Breast epithelium (tissue), 4 donors: ENCODE data around the gene CHRNE. TPM values are rescaled to one million over a fixed set of nuclear protein-coding genes. Genes with fewer than 3 reads are reported as not detected.
"Not testable (repeated sequence)": the region's sequence is repeated elsewhere in the genome, so short reads cannot be mapped to it uniquely, and the experiment has no call there.

Experiments
- DNase-seq, 2 donors: peaks; one replicate each; pipeline ENCODE4 v3.0.0-alpha.2; 2019; ENCODE audit warnings: low spot score in 2 of 2
- H3K27ac ChIP-seq, 2 donors: fragments of 200-600 bp; sonication (generic) in 1 of 2; one replicate each; pipeline ENCODE4 v1.5.1; 2016 to 2019; ENCODE audit warnings: mild to moderate bottlenecking in 1 of 2
- H3K27me3 ChIP-seq, 2 donors: fragments of 200-600 bp; sonication (generic) in 1 of 2; one replicate each; pipeline versions ENCODE4 v1.5.1 to v1.6.0; 2017 to 2019; ENCODE audit warnings: control low read depth in 1 of 2, mild to moderate bottlenecking in 1 of 2
- H3K36me3 ChIP-seq: fragments of 200-600 bp; one replicate; pipeline ENCODE4 v1.5.1; 2019
- H3K4me1 ChIP-seq, 2 donors: fragments of 200-600 bp; sonication (generic); one replicate each; pipeline ENCODE4 v1.5.1; 2016 to 2019; ENCODE audit warnings: control low read depth in 1 of 2
- H3K4me3 ChIP-seq, 3 donors: fragments of 200-600 bp; sonication (generic); 1 replicate in 2 of 3; 2 replicates in 1 of 3; pipeline ENCODE4 v1.5.1; 2016 to 2019; ENCODE audit warnings: mild to moderate bottlenecking in 3 of 3, moderate library complexity in 2 of 3
- H3K9me3 ChIP-seq, 2 donors: fragments of 200-600 bp; sonication (generic) in 1 of 2; one replicate each; pipeline ENCODE4 v1.5.1; 2016 to 2019; ENCODE audit warnings: control low read depth in 1 of 2
- POLR2A ChIP-seq: fragments of 450-650 bp; IDR thresholded peaks from one replicate; pipeline ENCODE4 v1.6.1; 2016; ENCODE audit warnings: antibody characterized with exemption, mild to moderate bottlenecking, moderate library complexity
- POLR2AphosphoS5 ChIP-seq, 3 donors: sonication (generic); formaldehyde crosslinking; IDR thresholded peaks; one replicate each; pipeline ENCODE4 v1.6.1; 2017; ENCODE audit warnings: antibody characterized with exemption in 3 of 3
- intact Hi-C: fragments of 100-400 bp; cut with DNase I; formaldehyde crosslinking; loops from one replicate; pipeline ENCODE4 v1.15.1; 2023; ENCODE audit warnings: low total_unique reads
- total RNA-seq, 3 donors: library from RNA; depleted of rRNA; stranded (reverse); fragments of >200 nt; gene quantifications; one replicate each; pipeline ENCODE4 v1.1.0, GENCODE V29; 2016
- TF ChIP-seq, protein P1 (sequence below), 3 donors: fragments of 450-650 bp; IDR thresholded peaks; one replicate each; pipeline ENCODE4 v1.5.1; 2016 to 2017; ENCODE audit warnings: antibody characterized with exemption in 3 of 3, mild to moderate bottlenecking in 3 of 3, moderate library complexity in 3 of 3

The CHRNE gene
- total RNA-seq, 3 donors from 2014 or later, result 0.16 to 2.0 (median 0.73) TPM

DNA sequence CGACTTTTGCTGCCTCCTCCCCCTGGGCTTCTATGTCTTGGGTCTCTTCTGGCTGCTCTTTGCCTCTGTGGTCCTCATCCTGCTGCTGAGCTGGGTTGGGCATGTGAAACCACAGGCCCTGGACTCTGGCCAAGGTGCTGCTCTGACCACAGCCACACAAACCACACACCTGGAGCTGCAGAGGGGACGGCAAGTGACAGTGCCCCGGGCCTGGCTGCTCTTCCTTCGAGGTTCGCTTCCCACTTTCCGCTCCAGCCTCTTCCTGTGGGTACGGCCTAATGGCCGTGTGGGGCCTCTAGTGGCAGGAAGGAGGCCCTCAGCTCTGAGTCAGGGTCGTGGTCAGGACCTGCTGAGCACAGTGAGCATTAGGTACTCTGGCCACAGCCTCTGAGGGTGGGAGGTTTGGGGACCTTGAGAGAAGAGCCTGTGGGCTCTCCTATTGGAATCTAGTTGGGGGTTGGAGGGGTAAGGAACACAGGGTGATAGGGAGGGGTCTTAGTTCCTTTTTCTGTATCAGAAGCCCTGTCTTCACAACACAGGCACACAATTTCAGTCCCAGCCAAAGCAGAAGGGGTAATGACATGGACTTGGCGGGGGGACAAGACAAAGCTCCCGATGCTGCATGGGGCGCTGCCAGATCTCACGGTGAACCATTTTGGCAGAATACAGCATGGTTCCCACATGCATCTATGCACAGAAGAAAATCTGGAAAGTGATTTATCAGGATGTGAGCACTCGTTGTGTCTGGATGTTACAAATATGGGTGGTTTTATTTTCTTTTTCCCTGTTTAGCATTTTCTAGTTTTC is 31.5 kb upstream of the CHRNE start:
- H3K9me3 ChIP-seq, result no peaks in the 10 kb centered on the region
- H3K27ac ChIP-seq, result peak overlapping the region; percentile 16 to 45
- H3K36me3 ChIP-seq, result no peaks in the 10 kb centered on the region
- peak overlapping the region in 1 of 3 donors; percentile 43 for H3K4me3 ChIP-seq
- TF ChIP-seq, protein P1, sequence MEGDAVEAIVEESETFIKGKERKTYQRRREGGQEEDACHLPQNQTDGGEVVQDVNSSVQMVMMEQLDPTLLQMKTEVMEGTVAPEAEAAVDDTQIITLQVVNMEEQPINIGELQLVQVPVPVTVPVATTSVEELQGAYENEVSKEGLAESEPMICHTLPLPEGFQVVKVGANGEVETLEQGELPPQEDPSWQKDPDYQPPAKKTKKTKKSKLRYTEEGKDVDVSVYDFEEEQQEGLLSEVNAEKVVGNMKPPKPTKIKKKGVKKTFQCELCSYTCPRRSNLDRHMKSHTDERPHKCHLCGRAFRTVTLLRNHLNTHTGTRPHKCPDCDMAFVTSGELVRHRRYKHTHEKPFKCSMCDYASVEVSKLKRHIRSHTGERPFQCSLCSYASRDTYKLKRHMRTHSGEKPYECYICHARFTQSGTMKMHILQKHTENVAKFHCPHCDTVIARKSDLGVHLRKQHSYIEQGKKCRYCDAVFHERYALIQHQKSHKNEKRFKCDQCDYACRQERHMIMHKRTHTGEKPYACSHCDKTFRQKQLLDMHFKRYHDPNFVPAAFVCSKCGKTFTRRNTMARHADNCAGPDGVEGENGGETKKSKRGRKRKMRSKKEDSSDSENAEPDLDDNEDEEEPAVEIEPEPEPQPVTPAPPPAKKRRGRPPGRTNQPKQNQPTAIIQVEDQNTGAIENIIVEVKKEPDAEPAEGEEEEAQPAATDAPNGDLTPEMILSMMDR (IDR thresholded peaks at IDR 0.05), result no peak
- TF ChIP-seq POLR2A (no peak), POLR2AphosphoS5 (IDR thresholded peaks at IDR 0.05) (no peak)
- peaks cover 10 to 22% of the 10 kb centered on the region in 2 donors for H3K4me1 ChIP-seq
- DNase-seq, result peak; percentile 48 to 69
- intact Hi-C loops, result no loop called here
- no peaks in the 10 kb centered on the region for H3K27me3 ChIP-seq

DNA sequence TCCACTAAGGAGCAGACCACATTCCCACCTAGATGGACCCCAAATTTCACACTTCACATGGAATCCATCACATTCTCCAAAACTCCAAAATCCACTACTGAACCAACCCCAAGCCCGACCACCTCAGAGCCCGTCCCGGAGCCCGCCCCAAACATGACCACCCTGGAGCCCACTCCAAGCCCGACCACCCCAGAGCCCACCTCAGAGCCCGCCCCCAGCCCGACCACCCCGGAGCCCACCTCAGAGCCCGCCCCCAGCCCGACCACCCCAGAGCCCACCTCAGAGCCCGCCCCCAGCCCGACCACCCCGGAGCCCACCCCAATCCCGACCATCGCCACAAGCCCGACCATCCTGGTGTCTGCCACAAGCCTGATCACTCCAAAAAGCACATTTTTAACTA is 30.7 kb upstream of the CHRNE start:
- Histone ChIP-seq H3K4me3 (no peak overlapping the region), H3K9me3 (no peaks in the 10 kb centered on the region), H3K27me3 (no peaks in the 10 kb centered on the region), H3K27ac (peak overlapping the region in 1 of 2 donors; percentile 16), H3K4me1 (peaks cover 4 to 15% of the 10 kb centered on the region in 2 donors), H3K36me3 (no peaks in the 10 kb centered on the region)
- no peak for TF ChIP-seq POLR2AphosphoS5 (IDR thresholded peaks at IDR 0.05)
- no peak for TF ChIP-seq POLR2A
- TF ChIP-seq, protein P1 (IDR thresholded peaks at IDR 0.05), result no peak
- intact Hi-C loops, result no loop called here
- no peak for DNase-seq

DNA sequence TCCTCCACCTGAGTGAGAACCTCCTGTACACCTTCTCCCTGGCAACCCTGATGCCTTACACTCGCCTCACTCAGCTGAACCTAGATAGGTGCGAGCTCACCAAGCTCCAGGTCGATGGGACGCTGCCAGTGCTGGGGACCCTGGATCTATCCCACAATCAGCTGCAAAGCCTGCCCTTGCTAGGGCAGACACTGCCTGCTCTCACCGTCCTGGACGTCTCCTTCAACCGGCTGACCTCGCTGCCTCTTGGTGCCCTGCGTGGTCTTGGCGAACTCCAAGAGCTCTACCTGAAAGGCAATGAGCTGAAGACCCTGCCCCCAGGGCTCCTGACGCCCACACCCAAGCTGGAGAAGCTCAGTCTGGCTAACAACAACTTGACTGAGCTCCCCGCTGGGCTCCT is 29.9 kb upstream of the CHRNE start:
- no peaks in the 10 kb centered on the region for H3K36me3 ChIP-seq
- no peak overlapping the region for H3K4me3 ChIP-seq
- intact Hi-C loops, result no loop called here
- H3K27me3 ChIP-seq, result no peaks in the 10 kb centered on the region
- H3K27ac ChIP-seq, result no peak overlapping the region
- peaks cover 0 to 8% of the 10 kb centered on the region in 2 donors for H3K4me1 ChIP-seq
- TF ChIP-seq POLR2A, result no peak
- TF ChIP-seq, protein P1 (IDR thresholded peaks at IDR 0.05), result no peak
- no peak for TF ChIP-seq POLR2AphosphoS5 (IDR thresholded peaks at IDR 0.05)
- H3K9me3 ChIP-seq, result no peaks in the 10 kb centered on the region
- no peak for DNase-seq

DNA sequence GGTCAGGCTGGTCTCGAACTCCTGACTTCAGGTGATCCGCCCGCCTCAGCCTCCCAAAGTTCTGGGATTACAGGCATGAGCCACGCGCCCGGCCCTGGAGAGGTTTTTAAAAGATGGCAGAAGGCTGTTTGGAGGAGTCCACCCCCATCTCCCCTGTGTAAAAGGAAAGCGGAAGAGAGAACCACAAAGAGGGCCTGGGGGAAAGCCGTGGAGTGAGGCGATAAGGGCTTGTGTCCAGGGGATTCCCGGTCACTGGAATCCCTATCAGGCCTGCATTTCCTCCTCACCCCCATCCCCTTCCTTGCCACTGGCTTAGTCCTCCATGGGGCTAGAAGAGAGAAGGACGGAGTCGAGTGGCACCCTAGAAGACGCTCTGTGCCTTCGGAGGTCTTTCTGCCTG is 29.1 kb upstream of the CHRNE start, which contains the start of gene GP1BA:
Gene GP1BA, plus strand, starts transcription at position 315 of the 400 bp plus-strand sequence. CDS start 328 bp downstream, outside the sequence.
- H3K4me3 ChIP-seq, result no peak within 1 kb of the TSS

DNA sequence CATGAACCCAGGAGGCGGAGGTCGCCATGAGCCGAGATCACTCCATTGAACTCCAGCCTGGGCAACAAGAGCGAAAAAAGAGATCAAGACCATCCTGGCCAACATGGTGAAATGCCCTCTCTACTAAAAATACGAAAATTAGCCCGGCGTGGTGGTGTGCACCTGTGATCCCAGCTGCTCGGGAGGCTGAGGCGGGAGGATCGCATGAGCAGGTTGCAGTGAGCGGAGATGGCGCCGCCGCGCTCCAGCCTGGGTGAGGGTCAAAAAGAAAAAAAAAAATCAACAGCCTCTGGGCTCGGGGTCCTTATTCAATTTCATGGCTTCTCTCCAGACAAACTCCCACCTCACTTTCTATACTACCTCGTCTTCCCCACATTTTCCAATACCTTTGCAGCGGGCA is 26.0 kb upstream of the CHRNE start:
- no peak for DNase-seq
- H3K4me3 ChIP-seq, result no peak overlapping the region
- H3K36me3 ChIP-seq, result no peaks in the 10 kb centered on the region
- H3K9me3 ChIP-seq, result no peaks in the 10 kb centered on the region
- TF ChIP-seq POLR2AphosphoS5 (IDR thresholded peaks at IDR 0.05) (no peak), POLR2A (no peak)
- TF ChIP-seq, protein P1 (IDR thresholded peaks at IDR 0.05), result no peak
- H3K4me1 ChIP-seq, result peaks cover 0 to under 1% of the 10 kb centered on the region in 2 donors
- intact Hi-C loops, result no loop called here
- no peaks in the 10 kb centered on the region for H3K27me3 ChIP-seq
- no peak overlapping the region for H3K27ac ChIP-seq

More for the DNA sequence above, 29.1 kb upstream of the CHRNE start, which contains the start of gene GP1BA:
- Histone ChIP-seq H3K9me3 (no peaks in the 10 kb centered on the region), H3K27ac (no peak within 1 kb of the TSS), H3K36me3 (no peaks in the 10 kb centered on the region), H3K27me3 (no peaks in the 10 kb centered on the region), H3K4me1 (peaks cover 0 to 8% of the 10 kb centered on the region in 2 donors)
- DNase-seq, result no peak
- intact Hi-C loops, result no loop called here
- TF ChIP-seq, protein P1 (IDR thresholded peaks at IDR 0.05), result no peak
- no peak for TF ChIP-seq POLR2A
- TF ChIP-seq POLR2AphosphoS5 (IDR thresholded peaks at IDR 0.05), result no peak

DNA sequence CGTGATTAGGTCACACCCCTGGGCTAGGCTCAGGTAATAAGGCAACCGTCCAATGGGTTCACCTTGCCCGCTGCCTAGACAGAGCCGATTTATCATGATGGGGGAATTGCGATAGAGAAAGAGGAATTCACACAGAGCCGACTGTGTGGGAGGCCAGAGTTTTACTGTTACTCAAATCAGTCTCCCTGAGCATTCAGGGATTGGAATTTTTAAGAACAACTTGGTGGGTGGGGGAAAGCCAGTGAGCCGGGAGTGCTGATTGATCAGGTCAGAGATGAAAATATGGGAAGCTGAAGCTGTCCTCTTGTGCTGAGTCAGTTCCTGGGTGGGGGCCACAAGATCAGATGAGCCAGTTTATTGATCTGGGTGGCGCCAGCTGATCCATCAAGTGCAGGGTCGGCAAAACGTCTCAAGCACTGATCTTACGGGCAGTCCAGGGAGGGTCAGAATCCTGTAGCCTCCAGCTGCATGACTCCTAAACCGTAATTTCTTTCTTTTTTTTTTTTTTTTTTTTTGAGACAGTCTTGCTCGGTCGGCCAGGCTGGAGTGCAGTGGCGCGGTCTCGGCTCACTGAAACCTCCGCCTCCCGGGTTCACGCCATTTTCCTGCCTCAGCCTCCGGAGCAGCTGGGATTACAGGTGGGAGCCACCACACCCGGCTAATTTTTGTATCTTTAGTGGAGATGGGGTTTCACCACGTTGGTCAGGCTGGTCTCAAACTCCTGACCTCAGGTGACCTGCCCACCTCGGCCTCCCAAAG is 23.9 kb upstream of the CHRNE start:
- DNase-seq, H3K36me3 ChIP-seq, H3K9me3 ChIP-seq, H3K27ac ChIP-seq, H3K4me1 ChIP-seq, H3K27me3 ChIP-seq, intact Hi-C loops, H3K4me3 ChIP-seq: not testable (repeated sequence)
